Stimulated activated CD4-positive, alpha-beta T cell treated with anti-CD3 and anti-CD28 coated beads, Interleukin-12 subunit alpha, Interleukin-12 subunit beta, amount 100 ng/mL, for 24 hours (primary cell): ENCODE measurements around the gene ZBTB46.

Experiments used
- DNase-seq, 2 experiments: peaks; one replicate each; pipeline ENCODE4 v3.0.0-alpha.2; 2020; ENCODE audit warnings: low read depth in 2 of 2

ZBTB46 gene

DNA sequence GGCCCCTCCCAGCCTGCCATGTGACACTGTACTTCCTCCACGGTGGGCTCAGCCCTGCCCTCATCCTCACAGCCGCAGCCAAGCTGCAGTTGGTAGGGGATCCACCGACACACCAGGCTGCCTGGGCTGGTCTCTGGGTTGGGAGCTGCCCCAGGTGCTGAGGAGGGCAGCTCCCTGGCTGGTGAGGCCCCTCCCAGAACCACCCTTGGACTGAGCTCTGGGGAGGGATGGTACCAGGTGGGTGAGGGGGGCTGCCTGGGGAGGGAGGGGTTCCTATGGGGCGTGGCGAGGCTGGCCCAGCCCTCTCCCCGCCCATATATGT lies 134.8 kb downstream of the ZBTB46 start:
- no peak for DNase-seq

DNA sequence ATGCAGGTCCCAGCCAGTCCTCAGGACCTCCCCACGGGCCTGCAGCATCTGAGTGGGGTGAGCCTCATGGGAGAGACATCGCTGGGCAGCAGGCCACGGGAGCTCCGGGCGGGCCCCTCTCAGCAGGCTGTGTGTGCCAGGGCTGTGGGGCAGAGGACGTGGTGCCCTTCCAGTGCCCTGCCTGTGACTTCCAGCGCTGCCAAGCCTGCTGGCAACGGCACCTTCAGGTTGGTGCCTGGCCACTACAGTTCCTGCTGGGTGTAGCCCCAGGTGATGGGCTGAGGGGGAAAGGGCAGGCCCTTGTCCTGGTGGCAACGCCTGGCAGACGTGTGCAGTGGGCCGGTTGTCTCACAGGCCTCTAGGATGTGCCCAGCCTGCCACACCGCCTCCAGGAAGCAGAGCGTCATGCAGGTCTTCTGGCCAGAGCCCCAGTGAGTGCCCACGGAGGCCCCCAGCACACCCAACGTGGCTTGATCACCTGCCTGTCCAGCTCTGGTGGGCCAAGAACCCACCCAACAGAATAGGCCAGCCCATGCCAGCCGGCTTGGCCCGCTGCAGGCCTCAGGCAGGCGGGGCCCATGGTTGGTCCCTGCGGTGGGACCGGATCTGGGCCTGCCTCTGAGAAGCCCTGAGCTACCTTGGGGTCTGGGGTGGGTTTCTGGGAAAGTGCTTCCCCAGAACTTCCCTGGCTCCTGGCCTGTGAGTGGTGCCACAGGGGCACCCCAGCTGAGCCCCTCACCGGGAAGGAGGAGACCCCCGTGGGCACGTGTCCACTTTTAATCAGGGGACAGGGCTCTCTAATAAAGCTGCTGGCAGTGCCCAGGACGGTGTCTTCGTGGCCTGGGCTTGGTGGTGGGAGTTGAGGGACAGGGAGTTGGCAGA lies 135.4 kb downstream of the ZBTB46 start:
- no peak for DNase-seq

DNA sequence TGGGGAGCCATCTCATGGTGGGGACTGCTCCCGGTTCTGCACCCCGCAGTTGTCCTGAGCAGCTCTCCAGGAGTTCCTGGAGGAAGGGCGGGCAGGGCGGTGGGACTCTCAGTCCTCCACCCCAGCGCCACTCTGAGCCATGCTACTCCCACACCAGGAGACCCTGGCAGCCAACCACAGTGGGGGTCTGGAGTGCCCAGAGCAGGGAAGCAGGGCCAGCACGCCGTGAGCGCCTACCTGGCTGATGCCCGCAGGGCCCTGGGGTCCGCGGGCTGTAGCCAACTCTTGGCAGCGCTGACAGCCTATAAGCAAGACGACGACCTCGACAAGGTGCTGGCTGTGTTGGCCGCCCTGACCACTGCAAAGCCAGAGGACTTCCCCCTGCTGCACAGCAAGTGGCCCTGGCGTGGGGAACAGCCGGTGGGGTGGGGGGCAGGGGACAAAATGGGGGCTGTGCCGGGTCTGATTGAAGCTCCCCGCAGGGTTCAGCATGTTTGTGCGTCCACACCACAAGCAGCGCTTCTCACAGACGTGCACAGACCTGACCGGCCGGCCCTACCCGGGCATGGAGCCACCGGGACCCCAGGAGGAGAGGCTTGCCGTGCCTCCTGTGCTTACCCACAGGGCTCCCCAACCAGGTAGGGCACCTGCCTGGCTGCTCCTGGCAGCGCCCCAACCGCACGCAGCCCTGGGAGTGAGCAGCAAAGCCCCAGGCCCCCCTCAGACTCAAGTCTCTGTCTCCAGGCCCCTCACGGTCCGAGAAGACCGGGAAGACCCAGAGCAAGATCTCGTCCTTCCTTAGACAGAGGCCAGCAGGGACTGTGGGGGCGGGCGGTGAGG lies 136.3 kb downstream of the ZBTB46 start:
- DNase-seq = no peak

DNA sequence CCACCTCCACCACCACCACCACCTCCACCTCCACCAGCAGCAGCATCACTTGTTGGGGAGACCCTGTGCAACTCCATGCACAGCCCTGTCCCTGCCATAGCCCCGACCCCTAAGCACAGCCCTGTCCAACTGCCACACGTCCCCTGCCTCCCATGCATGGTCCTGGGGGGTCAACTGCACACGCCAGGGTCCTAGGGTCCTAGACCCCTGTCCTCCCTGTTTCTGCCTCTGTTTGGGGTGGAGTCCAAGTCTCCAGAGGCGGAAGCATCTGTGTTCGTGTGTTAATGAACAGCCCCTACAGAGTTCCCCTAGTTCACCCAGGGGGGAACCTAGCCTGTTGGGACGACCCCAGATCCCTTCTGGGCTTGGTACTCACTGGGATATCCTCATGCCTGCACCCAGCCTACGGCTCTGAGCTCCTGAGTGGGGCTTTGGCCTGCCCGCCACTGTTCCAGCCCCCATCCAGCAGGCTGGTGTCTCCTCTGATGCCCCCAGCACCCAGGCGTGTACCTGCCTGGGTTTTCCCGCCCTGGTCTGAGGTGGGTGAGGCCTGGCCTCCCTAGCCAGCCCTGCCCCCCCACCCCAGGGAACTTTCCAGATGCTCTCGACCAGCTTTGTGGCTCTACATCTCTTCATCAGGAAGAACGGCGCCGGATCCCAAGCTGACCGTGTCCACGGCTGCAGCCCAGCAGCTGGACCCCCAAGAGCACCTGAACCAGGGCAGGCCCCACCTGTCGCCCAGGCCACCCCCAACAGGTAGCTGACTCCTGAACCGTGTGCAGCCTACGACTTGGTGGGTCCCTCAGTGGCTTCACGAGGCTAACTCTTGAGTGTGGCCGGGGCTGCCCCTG lies 137.1 kb downstream of the ZBTB46 start:
- DNase-seq = no peak
